ENCODE measurements around the gene ACTR2. TPM values are rescaled to one million over a fixed set of nuclear protein-coding genes. Genes with fewer than 3 reads are reported as not detected.
"Not testable (repeated sequence)": the region's sequence is repeated elsewhere in the genome, so short reads cannot be mapped to it uniquely, and the experiment has no call there.

ACTR2 gene
- total RNA-seq, 1 donor from 2014 or later: 223 TPM

- Mint-ChIP-seq H3K9me3 (ENCODE audit: unreplicated experiment) (peaks cover 2% of the 10 kb centered on the region), H3K4me1 (ENCODE audit: low read depth, unreplicated experiment) (no peaks in the 10 kb centered on the region), H3K4me3 (ENCODE audit: unreplicated experiment) (no peak overlapping the region), H3K27ac (ENCODE audit: unreplicated experiment) (no peak overlapping the region), H3K27me3 (ENCODE audit: unreplicated experiment) (no peaks in the 10 kb centered on the region), H3K36me3 (ENCODE audit: unreplicated experiment) (peaks cover 9% of the 10 kb centered on the region)
- TF ChIP-seq CTCF (IDR thresholded peaks at IDR 0.05; ENCODE audit: partially characterized antibody, unreplicated experiment): no peak
- DNase-seq: no peak
These were observed 25.0 kb downstream of the ACTR2 start for GRCh38 chr2:65252640-65253039.

GRCh38 chr2:65255356-65255755 lies 27.7 kb downstream of the ACTR2 start:
- H3K4me1 Mint-ChIP-seq (ENCODE audit: low read depth, unreplicated experiment): no peaks in the 10 kb centered on the region
- no peak overlapping the region for H3K27ac Mint-ChIP-seq (ENCODE audit: unreplicated experiment)
- TF ChIP-seq CTCF (IDR thresholded peaks at IDR 0.05; ENCODE audit: partially characterized antibody, unreplicated experiment): no peak
- H3K9me3 Mint-ChIP-seq (ENCODE audit: unreplicated experiment): peaks cover 2% of the 10 kb centered on the region
- no peak for DNase-seq
- H3K36me3 Mint-ChIP-seq (ENCODE audit: unreplicated experiment): peaks cover 6% of the 10 kb centered on the region
- no peaks in the 10 kb centered on the region for H3K27me3 Mint-ChIP-seq (ENCODE audit: unreplicated experiment)
- no peak overlapping the region for H3K4me3 Mint-ChIP-seq (ENCODE audit: unreplicated experiment)

- no peak for DNase-seq
- no peak for TF ChIP-seq CTCF (IDR thresholded peaks at IDR 0.05; ENCODE audit: partially characterized antibody, unreplicated experiment)
- Mint-ChIP-seq H3K4me1 (ENCODE audit: low read depth, unreplicated experiment) (no peaks in the 10 kb centered on the region), H3K9me3 (ENCODE audit: unreplicated experiment) (peaks cover 2% of the 10 kb centered on the region), H3K27me3 (ENCODE audit: unreplicated experiment) (no peaks in the 10 kb centered on the region), H3K36me3 (ENCODE audit: unreplicated experiment) (peaks cover 6% of the 10 kb centered on the region), H3K27ac (ENCODE audit: unreplicated experiment) (no peak overlapping the region), H3K4me3 (ENCODE audit: unreplicated experiment) (no peak overlapping the region)
These were observed 28.4 kb downstream of the ACTR2 start for GRCh38 chr2:65256054-65256453.

- H3K36me3 Mint-ChIP-seq (ENCODE audit: unreplicated experiment); H3K9me3 Mint-ChIP-seq (ENCODE audit: unreplicated experiment); H3K4me3 Mint-ChIP-seq (ENCODE audit: unreplicated experiment); H3K27ac Mint-ChIP-seq (ENCODE audit: unreplicated experiment); DNase-seq; H3K27me3 Mint-ChIP-seq (ENCODE audit: unreplicated experiment); H3K4me1 Mint-ChIP-seq (ENCODE audit: low read depth, unreplicated experiment): not testable (repeated sequence)
These were observed 30.2 kb downstream of the ACTR2 start for GRCh38 chr2:65257866-65258265.

GRCh38 chr2:65261676-65262075 lies 34.0 kb downstream of the ACTR2 start:
- Mint-ChIP-seq H3K9me3 (ENCODE audit: unreplicated experiment) (peaks cover 2% of the 10 kb centered on the region), H3K27ac (ENCODE audit: unreplicated experiment) (no peak overlapping the region), H3K36me3 (ENCODE audit: unreplicated experiment) (no peaks in the 10 kb centered on the region), H3K27me3 (ENCODE audit: unreplicated experiment) (no peaks in the 10 kb centered on the region), H3K4me1 (ENCODE audit: low read depth, unreplicated experiment) (no peaks in the 10 kb centered on the region), H3K4me3 (ENCODE audit: unreplicated experiment) (no peak overlapping the region)
- DNase-seq: no peak
- TF ChIP-seq CTCF (IDR thresholded peaks at IDR 0.05; ENCODE audit: partially characterized antibody, unreplicated experiment): no peak

GRCh38 chr2:65263262-65263661 lies 35.6 kb downstream of the ACTR2 start:
- no peak for DNase-seq
- no peak for TF ChIP-seq CTCF (IDR thresholded peaks at IDR 0.05; ENCODE audit: partially characterized antibody, unreplicated experiment)
- Mint-ChIP-seq H3K27ac (ENCODE audit: unreplicated experiment) (no peak overlapping the region), H3K27me3 (ENCODE audit: unreplicated experiment) (no peaks in the 10 kb centered on the region), H3K9me3 (ENCODE audit: unreplicated experiment) (no peaks in the 10 kb centered on the region), H3K4me3 (ENCODE audit: unreplicated experiment) (no peak overlapping the region), H3K36me3 (ENCODE audit: unreplicated experiment) (no peaks in the 10 kb centered on the region), H3K4me1 (ENCODE audit: low read depth, unreplicated experiment) (no peaks in the 10 kb centered on the region)

Data from glutamatergic neuron (in vitro differentiated cells).